HEK293 (cell line): ENCODE data around the gene ANKS6.
A peak's percentile ranks its signal among the peaks of the same experiment; 100 is the strongest.

Experiments used
- CTCF ChIA-PET: fragments of 350-600 bp; formaldehyde crosslinking; extraction: SDS; loops from one replicate; lab custom pipeline; 2021; ENCODE audit warnings: antibody characterized with exemption; lab: Yijun Ruan, JAX
- POLR2A ChIA-PET: fragments of 300-600 bp; formaldehyde crosslinking; extraction: SDS; loops from one replicate; lab custom pipeline; 2020; ENCODE audit warnings: antibody characterized with exemption, inconsistent platforms; lab: Yijun Ruan, JAX
- H3K27ac ChIP-seq: fragments of 200-500 bp; sonication (Bioruptor generic); 2 replicates; pipeline ENCODE4 v1.5.1; 2014; ENCODE audit warnings: low read depth, low read length, control low read depth, inconsistent platforms; ENCODE audit errors: extremely low read depth
- H3K36me3 ChIP-seq, 2 experiments: fragments of 200-500 bp in 1 of 2; sonication (Bioruptor generic) in 1 of 2; 1 replicate in 1 of 2; 2 replicates in 1 of 2; pipeline ENCODE4 v1.5.1; 2014 to 2017; ENCODE audit warnings: inconsistent platforms in 2 of 2, low read length in 2 of 2; ENCODE audit not compliant: control insufficient read depth in 2 of 2, insufficient read depth in 1 of 2
- H3K4me1 ChIP-seq: fragments of 200-500 bp; sonication (Bioruptor generic); 2 replicates; pipeline ENCODE4 v1.5.1; 2014; ENCODE audit warnings: mild to moderate bottlenecking, low read length, inconsistent platforms; ENCODE audit not compliant: control insufficient read depth, insufficient read depth
- H3K4me3 ChIP-seq: 2 replicates; pipeline ENCODE4 v1.5.1; 2011; ENCODE audit warnings: low read depth, mild to moderate bottlenecking, control low read depth, low read length, moderate library complexity
- H3K9me3 ChIP-seq: fragments of 200-500 bp; sonication (Bioruptor generic); 2 replicates; pipeline ENCODE4 v1.5.1; 2014; ENCODE audit warnings: low read depth, low read length, inconsistent platforms; ENCODE audit not compliant: control insufficient read depth, insufficient read depth
- SCRT1 ChIP-seq: fragments of 450-650 bp; formaldehyde crosslinking; IDR thresholded peaks from 2 replicates; pipeline ENCODE4 v1.5.1; 2016; ENCODE audit warnings: missing biosample characterization, missing genetic modification characterization, borderline replicate concordance
- ZBTB17 ChIP-seq: fragments of 450-650 bp; formaldehyde crosslinking; IDR thresholded peaks from 2 replicates; pipeline ENCODE4 v1.5.1; 2016; ENCODE audit warnings: missing biosample characterization, missing genetic modification characterization
- ZBTB20 ChIP-seq: fragments of 450-650 bp; formaldehyde crosslinking; IDR thresholded peaks from 2 replicates; pipeline ENCODE4 v1.5.1; 2016; ENCODE audit warnings: missing biosample characterization, missing genetic modification characterization
- ZNF10 ChIP-seq: fragments of 450-650 bp; formaldehyde crosslinking; IDR thresholded peaks from 2 replicates; pipeline ENCODE4 v1.5.1; 2017; ENCODE audit warnings: missing biosample characterization, missing genetic modification characterization
- ZNF169 ChIP-seq: fragments of 450-650 bp; formaldehyde crosslinking; IDR thresholded peaks from 2 replicates; pipeline ENCODE4 v1.5.1; 2016; ENCODE audit warnings: missing biosample characterization, missing genetic modification characterization
- ZNF202 ChIP-seq: fragments of 450-650 bp; formaldehyde crosslinking; IDR thresholded peaks from 2 replicates; pipeline ENCODE4 v1.5.1; 2016; ENCODE audit warnings: missing biosample characterization, missing genetic modification characterization, borderline replicate concordance
- ZNF292 ChIP-seq: fragments of 450-650 bp; formaldehyde crosslinking; IDR thresholded peaks from 2 replicates; pipeline ENCODE4 v1.5.1; 2016; ENCODE audit warnings: low read depth, missing biosample characterization, missing genetic modification characterization, borderline replicate concordance
- ZNF341 ChIP-seq: fragments of 450-650 bp; formaldehyde crosslinking; IDR thresholded peaks from 2 replicates; pipeline ENCODE4; 2016; ENCODE audit warnings: low read depth, missing biosample characterization, missing genetic modification characterization
- ZNF514 ChIP-seq: fragments of 450-650 bp; formaldehyde crosslinking; IDR thresholded peaks from 2 replicates; pipeline ENCODE4 v1.5.1; 2016; ENCODE audit warnings: missing biosample characterization, missing genetic modification characterization
- ZNF623 ChIP-seq: fragments of 450-650 bp; formaldehyde crosslinking; IDR thresholded peaks from 2 replicates; pipeline ENCODE4 v1.5.1; 2016; ENCODE audit warnings: missing biosample characterization, missing genetic modification characterization
- ZNF664 ChIP-seq: fragments of 450-650 bp; formaldehyde crosslinking; IDR thresholded peaks from 2 replicates; pipeline ENCODE4 v1.5.1; 2016; ENCODE audit warnings: missing biosample characterization, missing genetic modification characterization
- TF ChIP-seq, protein P1 (sequence below): fragments of 450-650 bp; formaldehyde crosslinking; IDR thresholded peaks from 2 replicates; pipeline ENCODE4 v1.5.1; 2016; ENCODE audit warnings: missing biosample characterization, missing genetic modification characterization

Gene ANKS6

DNA sequence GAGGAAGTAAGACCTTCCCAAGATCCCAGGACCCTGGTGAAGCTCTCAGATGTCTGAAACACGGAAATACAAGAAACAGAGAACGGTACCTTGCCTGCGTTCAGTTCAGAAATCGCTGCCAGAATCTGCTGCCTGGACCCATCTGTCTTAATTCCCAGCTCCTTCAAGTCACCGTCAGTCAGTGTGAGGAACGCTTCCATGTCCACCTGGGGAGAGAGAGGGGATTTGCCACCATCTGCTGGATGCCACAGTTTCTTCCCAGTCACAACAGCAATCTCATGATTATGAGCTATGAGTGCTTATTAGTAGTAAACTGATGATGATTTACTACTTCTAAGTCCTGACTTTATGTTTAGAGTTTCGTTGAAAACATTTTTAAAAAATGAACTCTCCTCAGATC is 50.9 kb downstream of the ANKS6 start:
- Histone ChIP-seq H3K4me3 (no peak overlapping the region), H3K36me3 (peaks cover 0 to 73% of the 10 kb centered on the region in 2 experiments; a peak in 1 of 3 replicates), H3K4me1 (no peaks in the 10 kb centered on the region), H3K9me3 (no peaks in the 10 kb centered on the region), H3K27ac (no peak overlapping the region)
- CTCF ChIA-PET = interaction anchor here (1.0 to 1.2 kb wide), 2 partner anchors 29 to 30 kb away, joined by 4 read pairs; no protein-coding TSS in a partner anchor
- POLR2A ChIA-PET = no interaction called here
- no peak for TF ChIP-seq ZNF664 (tag by site-specific recombination)
- TF ChIP-seq, all 188 proteins: peak for 0

DNA sequence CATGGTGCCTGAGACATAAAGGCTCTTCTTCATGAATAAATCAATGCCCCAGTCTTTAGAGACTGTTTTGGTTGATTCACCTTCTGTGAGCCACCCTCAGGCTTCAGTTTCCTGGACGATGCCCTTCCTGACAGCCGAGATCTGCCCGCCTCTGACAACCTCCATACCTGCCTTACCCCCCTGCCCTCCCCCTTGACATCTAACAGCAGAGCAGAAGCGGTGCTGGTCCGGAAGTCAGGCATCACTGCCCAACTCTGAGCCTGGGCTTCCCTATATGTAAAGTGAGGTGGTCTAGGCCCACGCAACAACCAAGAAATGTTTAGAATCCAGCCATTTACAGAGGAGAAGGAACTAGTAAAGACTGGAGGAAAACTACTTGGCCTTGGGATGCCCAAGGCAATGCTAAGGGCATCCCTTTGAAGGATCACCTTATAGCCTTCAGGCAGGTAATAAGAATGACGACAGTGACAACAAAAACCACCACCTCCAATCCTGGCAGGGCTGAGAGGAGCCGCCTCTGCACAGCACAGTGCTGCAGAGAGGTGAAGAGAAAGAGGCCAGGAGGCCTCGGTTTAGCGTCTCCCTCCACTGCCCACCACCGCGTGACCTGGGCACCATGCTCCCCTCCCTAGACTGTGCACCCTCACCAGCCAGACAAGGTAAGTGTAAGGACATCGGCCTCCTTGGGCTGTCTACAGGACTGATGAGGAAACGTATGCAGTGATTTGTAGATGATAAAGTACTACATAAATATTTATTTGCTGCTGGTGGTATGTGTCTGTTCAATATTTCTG is 52.3 kb downstream of the ANKS6 start:
- TF ChIP-seq ZBTB17 (tag by site-specific recombination) = no peak
- TF ChIP-seq ZNF169 (tag by site-specific recombination) = no peak
- TF ChIP-seq ZNF292 (tag by site-specific recombination) = no peak
- TF ChIP-seq SCRT1 = no peak
- TF ChIP-seq ZNF10 = no peak
- Histone ChIP-seq H3K9me3 (no peaks in the 10 kb centered on the region), H3K4me3 (no peak overlapping the region), H3K27ac (no peak overlapping the region), H3K4me1 (no peaks in the 10 kb centered on the region), H3K36me3 (peaks cover 0 to 63% of the 10 kb centered on the region in 2 experiments; a peak in 2 of 3 replicates)
- POLR2A ChIA-PET = no interaction called here
- CTCF ChIA-PET = interaction anchor here (1.0 to 1.2 kb wide), 2 partner anchors 30 to 32 kb away, joined by 4 read pairs; no protein-coding TSS in a partner anchor

DNA sequence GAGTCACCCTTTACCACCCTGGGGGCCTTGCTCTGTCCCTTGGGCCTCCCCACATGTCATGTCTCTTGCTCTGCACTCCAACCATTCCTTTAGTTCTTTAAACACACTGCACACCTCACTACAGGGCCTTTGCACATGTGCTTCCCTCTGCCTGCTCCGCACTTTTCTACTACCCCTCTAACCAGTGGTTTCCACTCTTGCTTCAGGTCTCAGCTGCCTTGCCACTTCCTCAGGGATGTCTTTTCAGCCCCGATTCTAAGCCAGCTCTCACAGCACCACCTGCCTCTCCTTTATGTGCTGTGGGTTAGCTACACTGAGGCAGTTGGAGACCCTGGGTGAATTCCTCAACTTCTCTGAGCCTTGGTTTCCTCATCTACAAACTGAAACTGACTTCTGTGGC is 53.0 kb downstream of the ANKS6 start:
- POLR2A ChIA-PET = no interaction called here
- no peaks in the 10 kb centered on the region for H3K9me3 ChIP-seq
- TF ChIP-seq ZNF623 (peak; percentile 22; the same call in 1 of the 2 replicates), ZNF341 (tag by site-specific recombination) (no peak)
- CTCF ChIA-PET = no interaction called here
- H3K27ac ChIP-seq = no peak overlapping the region
- no peaks in the 10 kb centered on the region for H3K4me1 ChIP-seq
- no peak overlapping the region for H3K4me3 ChIP-seq
- H3K36me3 ChIP-seq = peaks cover 0 to 61% of the 10 kb centered on the region in 2 experiments; a peak in 2 of 3 replicates

DNA sequence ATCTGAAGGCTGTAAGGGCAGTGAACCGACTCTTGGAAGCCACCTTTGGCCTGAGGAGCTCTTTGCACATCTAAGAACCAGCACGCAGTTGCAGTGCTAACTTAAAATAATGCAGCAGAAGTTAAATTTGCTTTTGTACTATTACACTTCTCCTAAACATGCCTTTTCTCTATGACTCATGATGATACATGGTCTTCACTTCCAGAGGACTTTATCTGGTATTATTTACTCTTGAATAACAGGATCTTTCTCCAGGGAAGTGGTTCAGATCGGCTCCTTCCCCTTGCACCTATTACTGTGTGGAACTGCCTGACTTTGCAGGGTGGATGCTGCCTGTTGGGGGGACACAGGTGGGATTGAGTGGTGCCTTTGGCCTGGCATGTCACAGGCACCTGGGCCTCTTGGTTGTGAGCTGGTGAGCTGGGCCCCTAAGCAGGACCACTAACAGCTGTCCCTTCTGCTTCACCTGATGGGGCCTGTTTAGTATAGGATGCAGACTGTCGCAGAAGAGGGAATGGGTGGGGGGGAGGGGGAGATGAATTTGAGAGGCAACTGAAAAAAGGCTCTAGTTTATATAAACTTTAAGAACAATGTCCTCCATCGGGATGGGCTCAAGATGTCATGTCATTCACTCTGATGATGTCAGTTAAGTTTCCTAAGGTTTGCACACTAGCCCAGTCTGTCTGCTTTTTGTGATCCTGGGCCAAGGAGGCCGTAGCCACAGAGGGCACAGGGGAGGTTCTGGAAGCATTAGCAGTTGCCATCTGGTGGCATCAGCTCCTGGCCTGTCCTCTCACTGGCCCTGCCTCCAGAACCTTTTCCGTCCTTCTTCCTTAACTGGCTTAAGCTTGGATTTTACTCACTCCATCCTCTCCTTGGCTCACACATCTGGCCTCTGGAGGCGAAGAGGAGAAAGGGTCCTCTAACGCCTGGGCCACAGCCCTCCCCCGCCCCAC is 53.8 kb downstream of the ANKS6 start:
- no peak overlapping the region for H3K27ac ChIP-seq
- H3K36me3 ChIP-seq = peaks cover 0 to 56% of the 10 kb centered on the region in 2 experiments; a peak in 2 of 3 replicates
- TF ChIP-seq ZNF514 (tag by site-specific recombination) = no peak
- no peak overlapping the region for H3K4me3 ChIP-seq
- CTCF ChIA-PET = interaction anchor here (1.6 kb wide), 1 partner anchor 33 kb away, joined by 8 read pairs; no protein-coding TSS in a partner anchor
- no peaks in the 10 kb centered on the region for H3K4me1 ChIP-seq
- POLR2A ChIA-PET = no interaction called here
- H3K9me3 ChIP-seq = no peaks in the 10 kb centered on the region

DNA sequence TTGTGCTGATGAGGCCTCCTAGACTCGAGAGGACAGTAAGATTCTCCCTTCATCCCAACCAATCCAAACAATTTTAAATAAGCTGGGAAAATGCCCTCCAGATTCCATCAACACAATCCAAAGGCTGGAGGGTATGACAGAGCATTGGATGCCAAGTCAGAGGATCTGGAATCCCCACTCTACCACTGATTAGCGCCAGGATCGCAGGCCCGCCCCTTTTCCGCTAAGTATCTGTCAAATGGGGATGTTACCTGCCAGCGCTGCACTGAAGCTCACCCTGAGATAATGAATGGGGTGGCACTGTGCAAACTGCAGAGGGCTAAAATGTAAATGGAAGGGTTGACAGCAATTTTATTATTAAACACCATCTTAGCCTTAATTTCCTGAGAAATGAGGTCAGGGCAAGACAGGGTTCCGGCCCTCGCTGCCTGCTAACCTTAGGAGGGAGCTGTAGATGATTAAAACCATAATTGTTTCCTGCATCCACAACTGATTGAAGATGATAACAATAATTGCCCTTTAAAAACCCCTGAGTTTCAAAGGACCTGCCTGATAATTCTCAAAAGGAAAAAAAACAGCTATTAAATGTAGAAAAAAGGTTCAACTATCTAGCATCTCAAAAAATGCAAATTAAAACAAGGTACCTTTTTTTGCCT is 56.0 kb downstream of the ANKS6 start:
- no peak overlapping the region for H3K4me3 ChIP-seq
- H3K27ac ChIP-seq = no peak overlapping the region
- TF ChIP-seq ZBTB20 (no peak), ZNF202 (tag by site-specific recombination) (no peak)
- TF ChIP-seq, protein P1, sequence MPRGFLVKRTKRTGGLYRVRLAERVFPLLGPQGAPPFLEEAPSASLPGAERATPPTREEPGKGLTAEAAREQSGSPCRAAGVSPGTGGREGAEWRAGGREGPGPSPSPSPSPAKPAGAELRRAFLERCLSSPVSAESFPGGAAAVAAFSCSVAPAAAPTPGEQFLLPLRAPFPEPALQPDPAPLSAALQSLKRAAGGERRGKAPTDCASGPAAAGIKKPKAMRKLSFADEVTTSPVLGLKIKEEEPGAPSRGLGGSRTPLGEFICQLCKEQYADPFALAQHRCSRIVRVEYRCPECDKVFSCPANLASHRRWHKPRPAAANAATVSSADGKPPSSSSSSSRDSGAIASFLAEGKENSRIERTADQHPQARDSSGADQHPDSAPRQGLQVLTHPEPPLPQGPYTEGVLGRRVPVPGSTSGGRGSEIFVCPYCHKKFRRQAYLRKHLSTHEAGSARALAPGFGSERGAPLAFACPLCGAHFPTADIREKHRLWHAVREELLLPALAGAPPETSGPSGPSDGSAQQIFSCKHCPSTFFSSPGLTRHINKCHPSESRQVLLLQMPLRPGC (tag by site-specific recombination) = no peak
- POLR2A ChIA-PET = interaction anchor here (0.7 kb wide), 1 partner anchor 684 kb away, joined by 4 read pairs; the partner anchor contains the start of gene NANS
- H3K4me1 ChIP-seq = no peaks in the 10 kb centered on the region
- no peaks in the 10 kb centered on the region for H3K9me3 ChIP-seq
- CTCF ChIA-PET = interaction anchor here (0.5 kb wide), 1 partner anchor 29 kb away, joined by 3 read pairs; no protein-coding TSS in a partner anchor
- H3K36me3 ChIP-seq = peaks cover 0 to 55% of the 10 kb centered on the region in 2 experiments; a peak in 2 of 3 replicates
